H9 (cell line): ENCODE results near the gene ZCCHC7. TPM values are rescaled to one million over a fixed set of nuclear protein-coding genes. Genes with fewer than 3 reads are reported as not detected.
"Not testable (repeated sequence)": the region's sequence is repeated elsewhere in the genome, so short reads cannot be mapped to it uniquely, and the experiment has no call there.

ENCODE experiments used
- DNase-seq: peaks from one replicate; pipeline ENCODE4 v3.0.0-alpha.2; 2017
- H2AFZ ChIP-seq: one replicate; pipeline ENCODE4 v1.6.1; 2013; ENCODE audit warnings: mild to moderate bottlenecking, low read length, control low read depth, moderate library complexity
- H2AK5ac ChIP-seq: 2 replicates; pipeline ENCODE4 v1.6.1; 2013; ENCODE audit warnings: low read length, control low read depth, mixed read lengths; ENCODE audit not compliant: insufficient read length
- H2BK120ac ChIP-seq: one replicate; pipeline ENCODE4 v1.6.1; 2013; ENCODE audit warnings: low read depth, mild to moderate bottlenecking, low read length, control low read depth, inconsistent platforms; ENCODE audit not compliant: poor library complexity, severe bottlenecking
- H2BK12ac ChIP-seq: 2 replicates; pipeline ENCODE4 v1.6.1; 2013; ENCODE audit warnings: low read length, control low read depth, mixed read lengths, low read depth; ENCODE audit not compliant: insufficient read length
- H2BK15ac ChIP-seq: 2 replicates; pipeline ENCODE4 v1.6.1; 2013; ENCODE audit warnings: low read depth, low read length, control low read depth
- H2BK20ac ChIP-seq: one replicate; pipeline ENCODE4 v1.6.1; 2013; ENCODE audit warnings: low read depth, mild to moderate bottlenecking, low read length, control low read depth, inconsistent platforms; ENCODE audit not compliant: poor library complexity, severe bottlenecking
- H2BK5ac ChIP-seq: 2 replicates; pipeline ENCODE4 v1.6.1; 2013; ENCODE audit warnings: low read length, control low read depth, mixed read lengths; ENCODE audit not compliant: insufficient read length
- H3K14ac ChIP-seq: 2 replicates; pipeline ENCODE4 v1.6.1; 2013; ENCODE audit warnings: low read length, control low read depth; ENCODE audit not compliant: insufficient read depth
- H3K18ac ChIP-seq: 2 replicates; pipeline ENCODE4 v1.6.1; 2013; ENCODE audit warnings: low read depth, mild to moderate bottlenecking, mixed read lengths, low read length, control low read depth; ENCODE audit not compliant: insufficient read length
- H3K23ac ChIP-seq: 2 replicates; pipeline ENCODE4 v1.6.1; 2013; ENCODE audit warnings: low read length, control low read depth, mixed read lengths, low read depth; ENCODE audit not compliant: insufficient read length
- H3K23me2 ChIP-seq: 2 replicates; pipeline ENCODE4 v1.6.1; 2013; ENCODE audit warnings: low read depth, mild to moderate bottlenecking, mixed read lengths, low read length, control low read depth; ENCODE audit not compliant: insufficient read length, poor library complexity, severe bottlenecking
- H3K27ac ChIP-seq: 2 replicates; pipeline ENCODE4 v1.5.1; 2013; ENCODE audit warnings: low read length, control low read depth, mixed read lengths, low read depth; ENCODE audit not compliant: insufficient read length
- H3K27me3 ChIP-seq: 2 replicates; pipeline ENCODE4 v1.6.1; 2013; ENCODE audit warnings: low read length, control low read depth, inconsistent platforms; ENCODE audit not compliant: insufficient read depth
- H3K4ac ChIP-seq: 2 replicates; pipeline ENCODE4 v1.6.1; 2013; ENCODE audit warnings: low read depth, mild to moderate bottlenecking, control low read depth, inconsistent platforms, low read length, moderate library complexity
- H3K4me1 ChIP-seq: 2 replicates; pipeline ENCODE4 v1.6.1; 2013; ENCODE audit warnings: low read length, control low read depth, inconsistent platforms; ENCODE audit not compliant: insufficient read depth
- H3K4me2 ChIP-seq: 2 replicates; pipeline ENCODE4 v1.6.1; 2013; ENCODE audit warnings: low read length, control low read depth, mixed read lengths; ENCODE audit not compliant: insufficient read length, insufficient read depth
- H3K56ac ChIP-seq: 2 replicates; pipeline ENCODE4 v1.6.1; 2013; ENCODE audit warnings: low read depth, mild to moderate bottlenecking, mixed read lengths, low read length, control low read depth; ENCODE audit not compliant: insufficient read length
- H3K79me1 ChIP-seq: 2 replicates; pipeline ENCODE4 v1.6.1; 2013; ENCODE audit warnings: low read depth, mild to moderate bottlenecking, moderate library complexity, low read length, control low read depth, inconsistent platforms; ENCODE audit not compliant: insufficient read depth, poor library complexity, severe bottlenecking
- H3K79me2 ChIP-seq: 2 replicates; pipeline ENCODE4 v1.6.1; 2013; ENCODE audit warnings: low read length, control low read depth, inconsistent platforms; ENCODE audit not compliant: insufficient read depth
- H3K9ac ChIP-seq: 2 replicates; pipeline ENCODE4 v1.6.1; 2013; ENCODE audit warnings: low read length, control low read depth, mixed read lengths; ENCODE audit not compliant: insufficient read length; ENCODE audit errors: extremely low read depth
- H3K9me3 ChIP-seq: one replicate; pipeline ENCODE4 v1.6.1; 2013; ENCODE audit warnings: low read depth, low read length, inconsistent platforms; ENCODE audit not compliant: control insufficient read depth
- H3T11ph ChIP-seq: one replicate; pipeline ENCODE4 v1.6.1; 2013; ENCODE audit warnings: mild to moderate bottlenecking, low read length, control low read depth, inconsistent platforms
- H4K20me1 ChIP-seq: one replicate; pipeline ENCODE4 v1.6.1; 2013; ENCODE audit not compliant: control insufficient read depth, insufficient read length, insufficient read depth
- H4K5ac ChIP-seq: 2 replicates; pipeline ENCODE4 v1.6.1; 2013; ENCODE audit warnings: low read depth, mild to moderate bottlenecking, mixed read lengths, low read length, control low read depth; ENCODE audit not compliant: insufficient read length
- H4K8ac ChIP-seq: replicated peaks from 2 replicates; pipeline ENCODE4 v1.6.1; 2013; ENCODE audit warnings: low read length, control low read depth, mixed read lengths, low read depth; ENCODE audit not compliant: insufficient read length
- H4K91ac ChIP-seq: 2 replicates; pipeline ENCODE4 v1.6.1; 2013; ENCODE audit warnings: low read depth, mild to moderate bottlenecking, moderate library complexity, mixed read lengths, low read length, control low read depth; ENCODE audit not compliant: insufficient read length
- H3K27ac Mint-ChIP-seq, 3 experiments: 2 replicates in 2 of 3; 3 replicates in 1 of 3; pipeline ENCODE4 v1.8.0; 2020 to 2021; ENCODE audit warnings: mixed read lengths in 3 of 3, mild to moderate bottlenecking in 1 of 3, moderate library complexity in 1 of 3
- H3K27me3 Mint-ChIP-seq: 2 replicates; pipeline ENCODE4 v1.8.0; 2021; ENCODE audit warnings: low read depth, mild to moderate bottlenecking, moderate library complexity, mixed read lengths
- H3K36me3 Mint-ChIP-seq, 3 experiments: 2 replicates in 2 of 3; 3 replicates in 1 of 3; pipeline ENCODE4 v1.8.0; 2020 to 2021; ENCODE audit warnings: low read depth in 3 of 3, mixed read lengths in 3 of 3; ENCODE audit not compliant: insufficient read depth in 1 of 3
- H3K4me1 Mint-ChIP-seq, 2 experiments: 2 replicates each; pipeline ENCODE4 v1.8.0; 2020; ENCODE audit warnings: mixed read lengths in 2 of 2
- H3K4me3 Mint-ChIP-seq, 2 experiments: 2 replicates in 1 of 2; 3 replicates in 1 of 2; pipeline ENCODE4 v1.8.0; 2020 to 2021; ENCODE audit warnings: mild to moderate bottlenecking in 2 of 2, mixed read lengths in 2 of 2, moderate library complexity in 1 of 2
- H3K9me3 Mint-ChIP-seq, 2 experiments: 2 replicates in 1 of 2; 3 replicates in 1 of 2; pipeline ENCODE4 v1.8.0; 2020; ENCODE audit warnings: mild to moderate bottlenecking in 2 of 2, mixed read lengths in 2 of 2, moderate library complexity in 1 of 2
- WGBS: extraction: QIAGEN DNeasy Blood & Tissue Kit; methylation state at CpG from one replicate; pipeline ENCODE4 v1.1.7; 2013; ENCODE audit warnings: missing lambda C conversion rate, low lambda C conversion rate, mixed read lengths; ENCODE audit not compliant: insufficient read length; ENCODE audit errors: extremely low coverage; 5-methylcytosine and 5-hydroxymethylcytosine counted together
- total RNA-seq: library from RNA; stranded (reverse); gene quantifications from 2 replicates; pipeline ENCODE4 v1.2.1, GENCODE V29; 2021
- TF ChIP-seq, protein P1 (sequence below): fragments of 200-600 bp; sonication (generic); conservative IDR thresholded peaks from 3 replicates; pipeline ENCODE4 v1.8.0; 2021; ENCODE audit warnings: antibody characterized with exemption, mild to moderate bottlenecking

Gene ZCCHC7
- total RNA-seq, 1 experiment from 2014 or later: 20.3 TPM

DNA sequence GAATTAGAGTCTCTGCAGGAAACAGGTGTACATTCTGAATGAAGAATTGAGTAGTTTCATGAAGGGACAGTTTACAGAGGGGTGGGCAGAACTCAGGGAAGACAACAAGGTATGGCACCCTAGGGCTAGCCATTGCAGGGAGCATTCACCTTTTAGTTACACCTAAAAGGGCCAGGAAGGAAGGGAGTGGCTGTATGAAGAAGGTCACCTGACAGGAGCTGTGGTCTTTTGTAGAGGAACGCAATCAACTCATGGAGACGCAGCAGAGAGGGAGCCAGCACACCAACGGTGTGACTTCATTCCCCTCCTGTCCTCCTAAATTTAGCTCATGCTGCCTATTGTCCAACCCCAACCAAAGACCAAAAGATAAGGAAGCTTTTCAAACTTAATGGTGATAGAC is 12.7 kb upstream of the ZCCHC7 start:
- no CpG with 5 or more reads among the region's 3 CpGs for WGBS
- TF ChIP-seq, protein P1, sequence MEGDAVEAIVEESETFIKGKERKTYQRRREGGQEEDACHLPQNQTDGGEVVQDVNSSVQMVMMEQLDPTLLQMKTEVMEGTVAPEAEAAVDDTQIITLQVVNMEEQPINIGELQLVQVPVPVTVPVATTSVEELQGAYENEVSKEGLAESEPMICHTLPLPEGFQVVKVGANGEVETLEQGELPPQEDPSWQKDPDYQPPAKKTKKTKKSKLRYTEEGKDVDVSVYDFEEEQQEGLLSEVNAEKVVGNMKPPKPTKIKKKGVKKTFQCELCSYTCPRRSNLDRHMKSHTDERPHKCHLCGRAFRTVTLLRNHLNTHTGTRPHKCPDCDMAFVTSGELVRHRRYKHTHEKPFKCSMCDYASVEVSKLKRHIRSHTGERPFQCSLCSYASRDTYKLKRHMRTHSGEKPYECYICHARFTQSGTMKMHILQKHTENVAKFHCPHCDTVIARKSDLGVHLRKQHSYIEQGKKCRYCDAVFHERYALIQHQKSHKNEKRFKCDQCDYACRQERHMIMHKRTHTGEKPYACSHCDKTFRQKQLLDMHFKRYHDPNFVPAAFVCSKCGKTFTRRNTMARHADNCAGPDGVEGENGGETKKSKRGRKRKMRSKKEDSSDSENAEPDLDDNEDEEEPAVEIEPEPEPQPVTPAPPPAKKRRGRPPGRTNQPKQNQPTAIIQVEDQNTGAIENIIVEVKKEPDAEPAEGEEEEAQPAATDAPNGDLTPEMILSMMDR: no peak
- Mint-ChIP-seq H3K27ac (no peak overlapping the region), H3K4me3 (no peak overlapping the region), H3K36me3 (peaks cover 0 to 9% (median 2%) of the 10 kb centered on the region in 3 experiments; a peak in 3 of 7 replicates), H3K4me1 (peaks cover 9 to 12% of the 10 kb centered on the region in 2 experiments), H3K9me3 (peaks cover 5 to 6% of the 10 kb centered on the region in 2 experiments), H3K27me3 (no peaks in the 10 kb centered on the region)
- no peak overlapping the region for H3K4me2 ChIP-seq
- no peaks in the 10 kb centered on the region for H3K79me1 ChIP-seq
- no peak overlapping the region for H3K27ac ChIP-seq
- no peaks in the 10 kb centered on the region for H3K23me2 ChIP-seq
- H3K18ac ChIP-seq: no peak overlapping the region
- H3K56ac ChIP-seq: no peak overlapping the region
- H3K4ac ChIP-seq: no peak overlapping the region
- H3K27me3 ChIP-seq: no peaks in the 10 kb centered on the region
- H3T11ph ChIP-seq: no peak overlapping the region
- H3K4me1 ChIP-seq: no peaks in the 10 kb centered on the region
- no peak overlapping the region for H4K91ac ChIP-seq
- no peak overlapping the region for H2BK12ac ChIP-seq
- H2BK20ac ChIP-seq: no peak overlapping the region
- no peak overlapping the region for H2AK5ac ChIP-seq
- H3K23ac ChIP-seq: no peak overlapping the region
- no peak overlapping the region for H3K9ac ChIP-seq
- no peaks in the 10 kb centered on the region for H3K9me3 ChIP-seq
- H4K8ac ChIP-seq: no peak overlapping the region
- no peaks in the 10 kb centered on the region for H4K20me1 ChIP-seq
- H2BK15ac ChIP-seq: no peak overlapping the region
- H2BK120ac ChIP-seq: no peak overlapping the region
- no peak for DNase-seq
- H3K79me2 ChIP-seq: no peaks in the 10 kb centered on the region
- H4K5ac ChIP-seq: no peak overlapping the region
- no peak overlapping the region for H2AFZ ChIP-seq
- H3K14ac ChIP-seq: no peak overlapping the region; the same call in 1 of the 2 replicates
- no peak overlapping the region for H2BK5ac ChIP-seq

DNA sequence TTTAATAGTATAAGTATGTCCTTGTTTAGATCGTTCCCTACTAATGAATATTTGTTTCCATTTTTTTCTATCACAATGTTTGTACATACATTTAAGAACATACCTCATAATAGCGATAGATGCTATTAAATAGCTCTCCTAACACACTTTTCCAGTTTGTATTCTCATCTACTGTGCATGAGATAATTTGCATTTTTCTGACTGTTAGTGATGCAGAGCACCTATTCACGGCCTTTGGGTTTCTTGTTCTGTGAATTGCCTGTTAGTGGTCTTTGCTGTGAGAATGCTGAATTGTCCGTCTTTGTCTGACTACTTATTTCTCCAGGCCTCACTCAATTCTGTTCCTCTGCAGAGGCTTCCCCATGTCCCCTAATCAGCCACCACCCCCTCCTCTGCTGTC is 5.9 kb upstream of the ZCCHC7 start:
- not testable (repeated sequence) for H3K27me3 ChIP-seq, H3K4me3 Mint-ChIP-seq, H3K18ac ChIP-seq, H3K79me1 ChIP-seq, H2BK12ac ChIP-seq, H3K4me2 ChIP-seq, H3K27ac Mint-ChIP-seq, DNase-seq, H2BK15ac ChIP-seq, H3K27ac ChIP-seq, H3K79me2 ChIP-seq, H3K9ac ChIP-seq, H3K23me2 ChIP-seq, H2BK5ac ChIP-seq, H4K20me1 ChIP-seq, H2BK20ac ChIP-seq, H3K4ac ChIP-seq, H2BK120ac ChIP-seq, H3K27me3 Mint-ChIP-seq, H3K4me1 Mint-ChIP-seq, H3K36me3 Mint-ChIP-seq, H2AK5ac ChIP-seq, H2AFZ ChIP-seq, H3K9me3 ChIP-seq, H4K8ac ChIP-seq, H3K4me1 ChIP-seq, H3K23ac ChIP-seq, H4K5ac ChIP-seq, H3K56ac ChIP-seq, H3K14ac ChIP-seq, H3K9me3 Mint-ChIP-seq, H4K91ac ChIP-seq, H3T11ph ChIP-seq
- no CpG with 5 or more reads among the region's 4 CpGs for WGBS
